Endothelial cell of umbilical vein (primary cell): ENCODE data around the gene SENP8. TPM values are rescaled to one million over a fixed set of nuclear protein-coding genes. Genes with fewer than 3 reads are reported as not detected.

Experiments
- BruUV-seq: library from RNA; stranded (reverse); fragments of 400-500 nt; replicated peaks from 2 replicates; lab custom pipeline; 2021; lab: Mats Ljungman, UMichigan
- CTCF ChIA-PET: fragments of 300-600, 350-600 bp; sonication (Branson Sonifier 250); formaldehyde crosslinking; loops from one replicate; lab custom pipeline; 2021; ENCODE audit warnings: antibody characterized with exemption, inconsistent platforms; lab: Charles Lee
- POLR2A ChIA-PET: fragments of 300-600, 350-600 bp; sonication (Branson Sonifier 250); formaldehyde crosslinking; loops from one replicate; lab custom pipeline; 2021; ENCODE audit warnings: antibody characterized with exemption, inconsistent platforms; lab: Charles Lee
- DNase-seq: peaks from one replicate; pipeline ENCODE4 v3.0.0-alpha.2; 2011; ENCODE audit warnings: low read depth, low spot score
- FAIRE-seq: peaks from 2 replicates; lab custom pipeline; 2011; peaks lifted over from hg19 to GRCh38; lab: Jason Lieb, UNC
- H2AFZ ChIP-seq: 2 replicates; pipeline ENCODE4 v1.6.0; 2012; ENCODE audit warnings: low read depth, low read length, control low read depth, inconsistent platforms
- H3K27ac ChIP-seq: 2 replicates; pipeline ENCODE4 v1.5.1; 2011; ENCODE audit warnings: low read depth, mild to moderate bottlenecking, control low read depth, low read length, moderate library complexity; ENCODE audit not compliant: insufficient read depth
- H3K27me3 ChIP-seq, 2 experiments: 2 replicates each; pipeline versions ENCODE4 v1.6.0 to v1.6.1; 2011; ENCODE audit warnings: low read length in 2 of 2, mixed read lengths in 1 of 2; ENCODE audit not compliant: control insufficient read depth in 2 of 2, insufficient read depth in 2 of 2
- H3K36me3 ChIP-seq, 2 experiments: 2 replicates in 1 of 2; 3 replicates in 1 of 2; pipeline ENCODE4 v1.5.1; 2011; ENCODE audit warnings: low read length in 2 of 2, mild to moderate bottlenecking in 1 of 2, moderate library complexity in 1 of 2; ENCODE audit not compliant: control insufficient read depth in 2 of 2, insufficient read depth in 2 of 2; ENCODE audit errors: extremely low read depth in 1 of 2
- H3K4me1 ChIP-seq: 3 replicates; pipeline ENCODE4 v1.5.1; 2011; ENCODE audit warnings: mild to moderate bottlenecking, low read length; ENCODE audit not compliant: control insufficient read depth, insufficient read depth; ENCODE audit errors: extremely low read depth
- H3K4me2 ChIP-seq: 2 replicates; pipeline ENCODE4 v1.6.1; 2011; ENCODE audit warnings: low read length, control low read depth, mixed read lengths; ENCODE audit not compliant: insufficient read depth
- H3K4me3 ChIP-seq, 3 experiments: fragments of 200-600 bp in 1 of 3; sonication (generic), shearing (Covaris generic) in 1 of 3; replicated peaks in 1 of 3; 2 replicates each; pipeline ENCODE4 v1.5.1; 2011 to 2016; ENCODE audit warnings: control low read depth in 3 of 3, low read length in 3 of 3, mild to moderate bottlenecking in 2 of 3, inconsistent platforms in 1 of 3, low read depth in 1 of 3, moderate library complexity in 1 of 3; ENCODE audit not compliant: insufficient read depth in 1 of 3
- H3K79me2 ChIP-seq: 2 replicates; pipeline ENCODE4 v1.6.0; 2012; ENCODE audit warnings: low read length, inconsistent platforms; ENCODE audit not compliant: control insufficient read depth, insufficient read depth
- H3K9ac ChIP-seq: replicated peaks from 2 replicates; pipeline ENCODE3; 2011; ENCODE audit warnings: low read length, control low read depth; ENCODE audit not compliant: insufficient read depth; ENCODE audit errors: extremely low read depth
- H3K9me1 ChIP-seq: replicated peaks from 3 replicates; pipeline ENCODE4 v1.6.0; 2011; ENCODE audit warnings: mild to moderate bottlenecking, low read length; ENCODE audit not compliant: control insufficient read depth, insufficient read depth; ENCODE audit errors: extremely low read depth
- H3K9me3 ChIP-seq: replicated peaks from 2 replicates; pipeline ENCODE4 v1.5.1; 2012; ENCODE audit warnings: low read length, inconsistent platforms; ENCODE audit not compliant: control insufficient read depth, insufficient read depth
- H4K20me1 ChIP-seq: replicated peaks from 2 replicates; pipeline ENCODE3; 2011; ENCODE audit warnings: mild to moderate bottlenecking, low read length; ENCODE audit not compliant: control insufficient read depth, insufficient read depth; ENCODE audit errors: extremely low read depth
- GATA2 ChIP-seq: IDR thresholded peaks from 2 replicates; pipeline ENCODE4 v1.7.0; 2011; ENCODE audit warnings: low read depth, mild to moderate bottlenecking, moderate library complexity, mixed read lengths, low read length; ENCODE audit not compliant: insufficient read length, insufficient read depth
- JUN ChIP-seq: IDR thresholded peaks from 2 replicates; pipeline ENCODE4 v1.6.1; 2011; ENCODE audit warnings: borderline replicate concordance, low read depth; ENCODE audit not compliant: insufficient read length, insufficient read depth
- MYC ChIP-seq: IDR thresholded peaks from one replicate; pipeline ENCODE4 v1.6.1; 2011; ENCODE audit warnings: mild to moderate bottlenecking, low read depth, low read length
- dilution Hi-C: fragments of 300-500 bp; cut with MboI; formaldehyde crosslinking; loops from one replicate; pipeline ENCODE4 v1.15.0; 2019; ENCODE audit warnings: low sequenced_read_pairs; ENCODE audit not compliant: extremely low pct_ligation_motif_present
- intact Hi-C: fragments of 100-400 bp; cut with micrococcal nuclease; formaldehyde crosslinking; loops from one replicate; pipeline ENCODE4 v1.10.0; 2022
- polyA plus RNA-seq, 4 experiments: library from polyadenylated mRNA; depleted of rRNA in 3 of 4; stranded (reverse) in 3 of 4; unstranded in 1 of 4; fragments of >200 nt; gene quantifications; 2 replicates each; pipeline versions ENCODE4 v1.2.1 to v1.2.3, GENCODE V29; 2011 to 2012; ENCODE audit warnings: missing spikeins in 1 of 4
- total RNA-seq: library from RNA; stranded (reverse); gene quantifications from 2 replicates; pipeline ENCODE4 v1.2.3, GENCODE V29; 2021
- TF ChIP-seq, protein P1 (sequence below), 2 donors: IDR thresholded peaks; 1 replicate in 1 of 2; 2 replicates in 1 of 2; pipeline ENCODE4 v1.5.1; 2011; ENCODE audit warnings: low read length in 2 of 2, mild to moderate bottlenecking in 2 of 2, moderate library complexity in 2 of 2, control low read depth in 1 of 2, inconsistent platforms in 1 of 2, low read depth in 1 of 2; ENCODE audit not compliant: insufficient read depth in 1 of 2; ENCODE audit errors: extremely low read depth in 1 of 2
- TF ChIP-seq, protein P2 (sequence below): IDR thresholded peaks from 2 replicates; pipeline ENCODE4 v1.6.1; 2011; ENCODE audit not compliant: insufficient read depth, insufficient read length

SENP8 gene
- total and polyA plus RNA-seq, 2 donors (not counting 3 experiments of a cell fraction or from before 2014, with no cell fraction given): 0.91 to 1.3 TPM

DNA sequence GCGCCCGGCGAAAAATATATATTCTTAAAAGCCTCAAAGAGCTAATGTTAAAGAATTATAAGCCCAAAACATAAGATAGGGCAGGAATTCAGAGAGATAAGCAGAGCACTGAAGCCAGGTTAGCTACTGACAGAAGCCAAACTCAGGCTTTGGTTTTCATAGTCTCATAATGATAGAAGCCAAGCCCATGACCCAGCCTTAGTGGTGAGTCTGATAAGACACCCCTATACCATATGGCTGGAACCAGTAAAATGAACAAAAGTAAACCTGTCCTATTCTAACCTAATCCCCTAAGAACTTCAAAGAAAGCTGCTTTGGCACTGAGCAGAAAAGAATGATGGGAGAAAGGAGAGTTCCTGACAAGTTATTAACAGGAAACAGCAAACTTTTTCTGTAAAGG, 26.2 kb upstream of the SENP8 start:
- H3K4me1 ChIP-seq: no peaks in the 10 kb centered on the region
- no peak overlapping the region for H3K9ac ChIP-seq
- FAIRE-seq: no peak
- H3K36me3 ChIP-seq: no peaks in the 10 kb centered on the region
- ChIA-PET POLR2A (no interaction called here), CTCF (interaction anchor here (0.7 to 1.3 kb wide), 6 partner anchors 14 to 65 kb away, joined by 3 to 4 read pairs (median 3); no protein-coding TSS in a partner anchor)
- no peaks in the 10 kb centered on the region for H4K20me1 ChIP-seq
- TF ChIP-seq MYC (no peak), JUN (no peak), GATA2 (no peak)
- TF ChIP-seq, protein P1, sequence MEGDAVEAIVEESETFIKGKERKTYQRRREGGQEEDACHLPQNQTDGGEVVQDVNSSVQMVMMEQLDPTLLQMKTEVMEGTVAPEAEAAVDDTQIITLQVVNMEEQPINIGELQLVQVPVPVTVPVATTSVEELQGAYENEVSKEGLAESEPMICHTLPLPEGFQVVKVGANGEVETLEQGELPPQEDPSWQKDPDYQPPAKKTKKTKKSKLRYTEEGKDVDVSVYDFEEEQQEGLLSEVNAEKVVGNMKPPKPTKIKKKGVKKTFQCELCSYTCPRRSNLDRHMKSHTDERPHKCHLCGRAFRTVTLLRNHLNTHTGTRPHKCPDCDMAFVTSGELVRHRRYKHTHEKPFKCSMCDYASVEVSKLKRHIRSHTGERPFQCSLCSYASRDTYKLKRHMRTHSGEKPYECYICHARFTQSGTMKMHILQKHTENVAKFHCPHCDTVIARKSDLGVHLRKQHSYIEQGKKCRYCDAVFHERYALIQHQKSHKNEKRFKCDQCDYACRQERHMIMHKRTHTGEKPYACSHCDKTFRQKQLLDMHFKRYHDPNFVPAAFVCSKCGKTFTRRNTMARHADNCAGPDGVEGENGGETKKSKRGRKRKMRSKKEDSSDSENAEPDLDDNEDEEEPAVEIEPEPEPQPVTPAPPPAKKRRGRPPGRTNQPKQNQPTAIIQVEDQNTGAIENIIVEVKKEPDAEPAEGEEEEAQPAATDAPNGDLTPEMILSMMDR (IDR thresholded peaks at IDR 0.05; ENCODE audit: extremely low read depth in 1 of 2, insufficient read depth in 1 of 2, low read depth in 1 of 2, low read length in 2 of 2): no peak
- H3K27ac ChIP-seq: no peak overlapping the region
- H3K9me3 ChIP-seq: no peaks in the 10 kb centered on the region
- H3K4me3 ChIP-seq: no peak overlapping the region
- no peaks in the 10 kb centered on the region for H3K27me3 ChIP-seq
- H2AFZ ChIP-seq: no peak overlapping the region
- H3K4me2 ChIP-seq: no peak overlapping the region
- H3K9me1 ChIP-seq: no peaks in the 10 kb centered on the region
- intact Hi-C loops: no loop called here
- dilution Hi-C loops: no loop called here
- no TSS peak for BruUV-seq
- DNase-seq: no peak
- no peaks in the 10 kb centered on the region for H3K79me2 ChIP-seq

DNA sequence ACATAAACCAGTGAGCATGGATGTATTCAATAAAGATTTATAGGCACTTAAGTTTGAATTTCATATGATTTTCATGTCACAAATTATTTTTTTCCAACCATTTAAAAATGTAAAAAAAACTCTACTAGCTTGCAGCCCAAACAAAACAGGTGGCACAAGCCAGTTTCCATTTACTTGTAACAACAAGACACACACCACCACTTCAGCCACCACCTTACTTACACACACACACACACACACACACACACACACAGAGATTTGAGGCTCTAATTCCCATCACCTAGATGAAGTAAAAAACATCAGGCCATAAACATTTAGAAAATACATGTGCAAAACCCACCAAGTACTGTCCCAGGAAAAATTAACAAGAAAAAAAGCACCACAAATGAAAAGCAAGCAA, 25.5 kb upstream of the SENP8 start:
- TF ChIP-seq, protein P2, sequence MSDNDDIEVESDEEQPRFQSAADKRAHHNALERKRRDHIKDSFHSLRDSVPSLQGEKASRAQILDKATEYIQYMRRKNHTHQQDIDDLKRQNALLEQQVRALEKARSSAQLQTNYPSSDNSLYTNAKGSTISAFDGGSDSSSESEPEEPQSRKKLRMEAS: no peak
- TF ChIP-seq, protein P1 (IDR thresholded peaks at IDR 0.05; ENCODE audit: extremely low read depth in 1 of 2, insufficient read depth in 1 of 2, low read depth in 1 of 2, low read length in 2 of 2): no peak
- no peak overlapping the region for H2AFZ ChIP-seq
- no peak overlapping the region for H3K9ac ChIP-seq
- intact Hi-C loops (no loop called here), dilution Hi-C loops (no loop called here)
- H3K27me3 ChIP-seq: no peaks in the 10 kb centered on the region
- no peaks in the 10 kb centered on the region for H3K9me3 ChIP-seq
- H3K9me1 ChIP-seq: no peaks in the 10 kb centered on the region
- POLR2A ChIA-PET: no interaction called here
- no peak overlapping the region for H3K4me2 ChIP-seq
- H4K20me1 ChIP-seq: no peaks in the 10 kb centered on the region
- H3K4me3 ChIP-seq: no peak overlapping the region
- H3K27ac ChIP-seq: no peak overlapping the region
- no peaks in the 10 kb centered on the region for H3K4me1 ChIP-seq
- H3K79me2 ChIP-seq: no peaks in the 10 kb centered on the region
- CTCF ChIA-PET: interaction anchor here (1.0 to 1.3 kb wide), 5 partner anchors 15 to 64 kb away, joined by 3 to 4 read pairs (median 3); no protein-coding TSS in a partner anchor
- FAIRE-seq (no peak), DNase-seq (no peak)
- no peaks in the 10 kb centered on the region for H3K36me3 ChIP-seq
- BruUV-seq: no TSS peak
